ENCODE results near the gene CUTC.
"Not testable (repeated sequence)": the region's sequence is repeated elsewhere in the genome, so short reads cannot be mapped to it uniquely, and the experiment has no call there.

CUTC gene

GRCh38 chr10:99732033-99732842 lies at the start of gene CUTC, which contains the start of gene COX15:
Gene CUTC, plus strand, starts transcription at chr10:99732234. Its CDS starts 115 bp downstream, at chr10:99732349.
Gene COX15, minus strand, starts transcription at chr10:99732127. Its CDS starts 78 bp downstream, at chr10:99732049.
- peak; percentile 95 for DNase-seq

- DNase-seq: no peak
Measured at GRCh38 chr10:99682752-99683151, 49.3 kb upstream of the CUTC start.

- DNase-seq: no peak
Measured at GRCh38 chr10:99685597-99685967, 46.5 kb upstream of the CUTC start.

- DNase-seq: no peak
Measured at GRCh38 chr10:99689461-99689860, 42.6 kb upstream of the CUTC start.

- DNase-seq: no peak
Measured at GRCh38 chr10:99693933-99694583, 38.0 kb upstream of the CUTC start.

GRCh38 chr10:99695761-99696160 lies 36.3 kb upstream of the CUTC start:
- DNase-seq: no peak

GRCh38 chr10:99698504-99699080 lies 33.4 kb upstream of the CUTC start:
- no peak for DNase-seq

- DNase-seq: no peak
Measured at GRCh38 chr10:99700649-99701048, 31.4 kb upstream of the CUTC start.

- DNase-seq: no peak
Measured at GRCh38 chr10:99708428-99709012, 23.5 kb upstream of the CUTC start.

GRCh38 chr10:99709480-99710229 lies 22.4 kb upstream of the CUTC start:
- DNase-seq: no peak

GRCh38 chr10:99711129-99711719 lies 20.8 kb upstream of the CUTC start:
- no peak for DNase-seq

GRCh38 chr10:99714446-99714845 lies 17.6 kb upstream of the CUTC start:
- no peak for DNase-seq

- no peak for DNase-seq
Measured at GRCh38 chr10:99720387-99720786, 11.6 kb upstream of the CUTC start.

GRCh38 chr10:99730026-99730425 lies 2.0 kb upstream of the CUTC start:
- DNase-seq: no peak

GRCh38 chr10:99731306-99732032 lies 565 bp upstream of the CUTC start:
- DNase-seq: no peak

GRCh38 chr10:99733366-99733765 lies 1.3 kb downstream of the CUTC start:
- no peak for DNase-seq

- not testable (repeated sequence) for DNase-seq
Measured at GRCh38 chr10:99734111-99734510, 2.1 kb downstream of the CUTC start.

- no peak for DNase-seq
Measured at GRCh38 chr10:99740260-99740659, 8.2 kb downstream of the CUTC start.

- no peak for DNase-seq
Measured at GRCh38 chr10:99740933-99741559, 9.0 kb downstream of the CUTC start.

- no peak for DNase-seq
Measured at GRCh38 chr10:99742254-99742653, 10.2 kb downstream of the CUTC start.

GRCh38 chr10:99742701-99743100 lies 10.7 kb downstream of the CUTC start:
- no peak for DNase-seq
